HFFc6 (cell line): ENCODE data around the gene SYNC. TPM values are rescaled to one million over a fixed set of nuclear protein-coding genes. Genes with fewer than 3 reads are reported as not detected.

ENCODE experiments used
- DNase-seq: peaks from one replicate; pipeline ENCODE4 v3.0.0-alpha.2; 2018
- H3K27ac Mint-ChIP-seq: 2 replicates; pipeline ENCODE4 v1.8.0; 2020; ENCODE audit warnings: mild to moderate bottlenecking, mixed read lengths
- H3K27me3 Mint-ChIP-seq: 2 replicates; pipeline ENCODE4 v1.8.0; 2021; ENCODE audit warnings: mild to moderate bottlenecking, moderate library complexity, mixed read lengths; ENCODE audit not compliant: insufficient read depth
- H3K36me3 Mint-ChIP-seq: 2 replicates; pipeline ENCODE4 v1.8.0; 2021; ENCODE audit warnings: low read depth, mixed read lengths
- H3K4me1 Mint-ChIP-seq: 2 replicates; pipeline ENCODE4 v1.8.0; 2020; ENCODE audit warnings: low read depth, mixed read lengths
- H3K4me3 Mint-ChIP-seq: 2 replicates; pipeline ENCODE4 v1.8.0; 2020; ENCODE audit warnings: mild to moderate bottlenecking, moderate library complexity, mixed read lengths
- H3K9me3 Mint-ChIP-seq: 2 replicates; pipeline ENCODE4 v1.8.0; 2020; ENCODE audit warnings: mild to moderate bottlenecking, mixed read lengths
- CTCF ChIP-seq: fragments of 200-600 bp; sonication (generic); IDR thresholded peaks from 2 replicates; pipeline ENCODE4 v1.5.0; 2021; ENCODE audit warnings: antibody characterized with exemption, mild to moderate bottlenecking
- long read RNA-seq: library from polyadenylated mRNA; unstranded; transcript quantifications from one replicate; pipeline ENCODE4 v2.0.0, GENCODE V29; 2019
- total RNA-seq, 6 experiments: library from RNA; stranded (reverse); fragmentation: NEBNext Ultra II Directional; extraction: Animal tissue kit (Norgen Biotek cat#: 25700); gene quantifications; 2 replicates in 1 of 6; 3 replicates in 5 of 6; pipeline ENCODE4 v1.2.3, GENCODE V29; 2021

SYNC gene
- total RNA-seq = 10 to 100 TPM; 40.8 to 51.1 (median 48.1) TPM
- long read RNA-seq, partial matches to known transcripts = 10 of 18 reads
- long read RNA-seq, other reads (novel, unspliced or antisense) = 2 of 18 reads

DNA sequence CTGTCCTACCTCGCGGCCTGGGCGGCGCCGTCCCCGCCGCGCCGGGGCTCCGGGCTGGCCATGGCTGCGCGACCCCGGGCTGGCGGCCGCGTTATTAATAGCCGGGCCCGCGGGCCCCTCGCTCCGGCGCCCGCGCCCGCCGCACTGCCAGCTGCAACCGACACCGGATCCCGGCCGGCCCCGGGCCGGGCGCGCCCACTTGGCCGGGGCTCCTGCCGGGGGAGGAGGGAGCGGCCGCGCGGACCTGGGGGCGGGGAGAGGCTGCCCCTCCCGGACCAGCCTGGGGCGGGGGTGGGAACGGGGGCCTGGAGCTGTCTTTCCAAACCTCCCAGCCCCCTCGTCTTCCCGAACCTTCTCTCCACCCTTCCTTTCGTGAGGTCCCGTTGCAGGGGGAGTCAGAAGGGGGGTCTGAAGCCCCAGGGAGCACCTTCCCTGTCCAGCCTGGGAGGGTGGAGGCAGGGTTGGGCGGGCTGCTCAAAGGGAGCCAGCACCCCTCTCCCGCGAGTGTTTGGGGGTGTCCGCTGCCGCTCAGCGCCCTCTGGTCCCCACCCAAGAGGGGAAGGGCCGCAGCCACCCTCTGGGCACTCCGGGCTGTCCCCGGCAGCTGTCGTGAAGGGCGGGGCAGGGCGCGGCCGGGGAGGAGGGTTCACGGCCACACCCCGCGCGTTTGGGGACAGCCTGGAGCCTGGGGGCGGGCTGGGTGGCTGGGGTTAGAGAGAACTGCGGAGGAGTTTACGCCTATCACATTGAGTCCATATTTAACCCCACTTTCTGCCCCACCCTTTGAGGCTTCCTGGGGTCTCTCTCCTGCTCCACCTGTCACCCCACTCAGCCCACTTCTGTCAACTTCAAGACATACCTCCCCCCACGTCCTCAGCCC is at the start of gene SYNC:
SYNC (minus strand) TSS at position 172 of the 880 bp plus-strand sequence; CDS start at position 62, 110 bp downstream.
- no peak for TF ChIP-seq CTCF
- peak within 1 kb of the TSS; percentile 98 for H3K27ac Mint-ChIP-seq
- peak; percentile 58 for DNase-seq
- peak within 1 kb of the TSS; percentile 92 for H3K4me3 Mint-ChIP-seq
- peaks cover 54% of the 10 kb centered on the region for H3K4me1 Mint-ChIP-seq
- peaks cover 2% of the 10 kb centered on the region; the same call in 1 of the 2 replicates for H3K27me3 Mint-ChIP-seq
- no peaks in the 10 kb centered on the region for H3K9me3 Mint-ChIP-seq
- peaks cover 10% of the 10 kb centered on the region for H3K36me3 Mint-ChIP-seq

DNA sequence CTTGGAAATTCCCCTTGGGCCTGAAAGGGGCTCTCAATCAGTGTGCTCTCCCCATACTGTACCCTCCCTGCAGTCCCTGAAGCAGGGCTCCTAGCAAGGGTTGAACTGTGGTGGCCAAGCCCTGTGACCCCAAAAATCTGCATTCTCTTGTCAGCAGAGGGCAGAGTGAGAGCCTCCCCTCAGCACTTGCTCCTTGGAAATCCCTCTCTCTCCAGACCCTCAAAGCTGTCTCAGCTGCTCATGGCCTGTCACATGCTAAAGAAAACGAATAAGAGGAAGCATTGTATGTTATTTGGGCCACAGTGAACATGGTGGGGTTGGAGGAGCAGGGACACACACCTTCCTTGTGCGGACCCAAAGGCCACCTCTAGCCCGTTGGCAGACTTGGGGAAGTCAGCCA is 47.2 kb upstream of the SYNC start:
- H3K4me1 Mint-ChIP-seq = peaks cover 6% of the 10 kb centered on the region; the same call in 1 of the 2 replicates
- no peaks in the 10 kb centered on the region for H3K36me3 Mint-ChIP-seq
- no peak overlapping the region for H3K4me3 Mint-ChIP-seq
- no peak overlapping the region for H3K27ac Mint-ChIP-seq
- no peaks in the 10 kb centered on the region for H3K9me3 Mint-ChIP-seq
- peaks cover 2% of the 10 kb centered on the region; the same call in 1 of the 2 replicates for H3K27me3 Mint-ChIP-seq
- no peak for DNase-seq
- TF ChIP-seq CTCF = no peak

- Mint-ChIP-seq H3K27ac (no peak overlapping the region), H3K27me3 (no peaks in the 10 kb centered on the region; the same call in 1 of the 2 replicates), H3K4me3 (no peak overlapping the region), H3K9me3 (no peaks in the 10 kb centered on the region), H3K36me3 (no peaks in the 10 kb centered on the region), H3K4me1 (peaks cover 3% of the 10 kb centered on the region; the same call in 1 of the 2 replicates)
- no peak for DNase-seq
- no peak for TF ChIP-seq CTCF
These were observed 46.8 kb upstream of the SYNC start for GRCh38 chr1:32749332-32749731.

DNA sequence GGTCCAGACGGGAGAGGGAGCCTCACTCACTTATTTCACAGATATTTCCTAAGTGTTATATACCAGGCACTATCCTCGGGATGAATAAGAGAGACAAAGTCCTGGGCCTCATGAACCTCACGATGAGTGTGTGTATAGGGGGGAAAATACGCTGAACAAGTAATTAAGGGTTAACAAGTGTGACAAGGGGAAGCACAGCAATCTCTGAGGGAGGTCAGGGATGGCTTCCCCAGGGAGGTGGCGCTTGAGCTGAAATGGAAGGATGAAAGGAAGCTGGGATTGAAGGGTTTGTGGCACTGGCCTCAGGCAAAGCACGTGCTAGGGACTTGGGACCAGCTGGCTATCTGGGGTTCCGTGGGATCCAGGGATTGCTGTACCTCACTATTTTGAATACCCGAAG is 46.4 kb upstream of the SYNC start:
- no peak for DNase-seq
- H3K27me3 Mint-ChIP-seq = no peaks in the 10 kb centered on the region; the same call in 1 of the 2 replicates
- no peak overlapping the region for H3K4me3 Mint-ChIP-seq
- no peaks in the 10 kb centered on the region for H3K4me1 Mint-ChIP-seq
- no peak for TF ChIP-seq CTCF
- no peaks in the 10 kb centered on the region for H3K36me3 Mint-ChIP-seq
- no peaks in the 10 kb centered on the region for H3K9me3 Mint-ChIP-seq
- H3K27ac Mint-ChIP-seq = no peak overlapping the region

- DNase-seq = no peak
- no peaks in the 10 kb centered on the region for H3K9me3 Mint-ChIP-seq
- H3K36me3 Mint-ChIP-seq = no peaks in the 10 kb centered on the region
- no peak overlapping the region for H3K27ac Mint-ChIP-seq
- no peaks in the 10 kb centered on the region for H3K4me1 Mint-ChIP-seq
- no peak for TF ChIP-seq CTCF
- H3K4me3 Mint-ChIP-seq = no peak overlapping the region
- no peaks in the 10 kb centered on the region; the same call in 1 of the 2 replicates for H3K27me3 Mint-ChIP-seq
These were observed 45.8 kb upstream of the SYNC start for GRCh38 chr1:32748348-32748747.
